SJSA1 (cell line): ENCODE results near the gene SORL1-AS1.

Source experiments
- DNase-seq, 2 experiments: peaks; one replicate each; pipeline ENCODE4 v3.0.0-alpha.2; 2015 to 2020; ENCODE audit warnings: low spot score in 2 of 2, low read depth in 1 of 2
- H3K27ac ChIP-seq: fragments of 250-450 bp; sonication (Bioruptor Pico); 2 replicates; pipeline ENCODE4 v1.5.1; 2020; ENCODE audit warnings: mild to moderate bottlenecking, moderate library complexity
- H3K27me3 ChIP-seq: fragments of 250-450 bp; sonication (Bioruptor Pico); replicated peaks from 2 replicates; pipeline ENCODE4 v1.5.1; 2020; ENCODE audit warnings: mild to moderate bottlenecking, moderate library complexity
- H3K36me3 ChIP-seq: fragments of 250-450 bp; sonication (Bioruptor Pico); 2 replicates; pipeline ENCODE4 v1.5.1; 2020; ENCODE audit warnings: mild to moderate bottlenecking
- H3K4me1 ChIP-seq: fragments of 250-450 bp; sonication (Bioruptor Pico); replicated peaks from 2 replicates; pipeline ENCODE4 v1.6.1; 2021; ENCODE audit warnings: mild to moderate bottlenecking
- H3K4me3 ChIP-seq: fragments of 250-450 bp; sonication (Bioruptor Pico); 2 replicates; pipeline ENCODE4 v1.5.1; 2020; ENCODE audit warnings: mild to moderate bottlenecking
- H3K9me3 ChIP-seq: fragments of 250-450 bp; sonication (Bioruptor Pico); replicated peaks from 2 replicates; pipeline ENCODE4 v1.5.1; 2020; ENCODE audit warnings: mild to moderate bottlenecking

The SORL1-AS1 gene

GRCh38 chr11:121439337-121439736 lies 13.4 kb downstream of the SORL1-AS1 start:
- Histone ChIP-seq H3K36me3 (no peaks in the 10 kb centered on the region), H3K9me3 (no peaks in the 10 kb centered on the region), H3K4me3 (no peak overlapping the region), H3K27ac (no peak overlapping the region), H3K27me3 (no peaks in the 10 kb centered on the region), H3K4me1 (no peaks in the 10 kb centered on the region)
- no peak for DNase-seq

- H3K27me3 ChIP-seq, result no peaks in the 10 kb centered on the region
- H3K4me1 ChIP-seq, result no peaks in the 10 kb centered on the region
- no peak overlapping the region for H3K27ac ChIP-seq
- H3K4me3 ChIP-seq, result no peak overlapping the region
- no peak for DNase-seq
- no peaks in the 10 kb centered on the region for H3K36me3 ChIP-seq
- H3K9me3 ChIP-seq, result no peaks in the 10 kb centered on the region
Observed at GRCh38 chr11:121437686-121438078, 15.1 kb downstream of the SORL1-AS1 start.

- Histone ChIP-seq H3K4me1 (no peaks in the 10 kb centered on the region), H3K9me3 (no peaks in the 10 kb centered on the region), H3K4me3 (no peak overlapping the region), H3K36me3 (no peaks in the 10 kb centered on the region), H3K27me3 (no peaks in the 10 kb centered on the region), H3K27ac (no peak overlapping the region)
- DNase-seq, result no peak
Observed at GRCh38 chr11:121437018-121437685, 15.6 kb downstream of the SORL1-AS1 start.

GRCh38 chr11:121435551-121436511 lies 16.9 kb downstream of the SORL1-AS1 start:
- Histone ChIP-seq H3K4me3 (no peak overlapping the region), H3K36me3 (no peaks in the 10 kb centered on the region), H3K27ac (no peak overlapping the region), H3K9me3 (no peaks in the 10 kb centered on the region), H3K4me1 (no peaks in the 10 kb centered on the region), H3K27me3 (no peaks in the 10 kb centered on the region)
- no peak for DNase-seq

GRCh38 chr11:121435132-121435531 lies 17.6 kb downstream of the SORL1-AS1 start:
- no peaks in the 10 kb centered on the region for H3K4me1 ChIP-seq
- H3K4me3 ChIP-seq, result no peak overlapping the region
- H3K27me3 ChIP-seq, result no peaks in the 10 kb centered on the region
- H3K36me3 ChIP-seq, result no peaks in the 10 kb centered on the region
- no peak for DNase-seq
- no peak overlapping the region for H3K27ac ChIP-seq
- H3K9me3 ChIP-seq, result no peaks in the 10 kb centered on the region

- H3K36me3 ChIP-seq, result no peaks in the 10 kb centered on the region
- no peaks in the 10 kb centered on the region for H3K4me1 ChIP-seq
- no peak overlapping the region for H3K27ac ChIP-seq
- H3K27me3 ChIP-seq, result no peaks in the 10 kb centered on the region
- no peak overlapping the region for H3K4me3 ChIP-seq
- no peak for DNase-seq
- no peaks in the 10 kb centered on the region for H3K9me3 ChIP-seq
Observed at GRCh38 chr11:121431820-121432526, 20.8 kb downstream of the SORL1-AS1 start.

GRCh38 chr11:121429556-121429955 lies 23.2 kb downstream of the SORL1-AS1 start:
- H3K4me1 ChIP-seq, result no peaks in the 10 kb centered on the region
- H3K27ac ChIP-seq, result no peak overlapping the region
- no peaks in the 10 kb centered on the region for H3K36me3 ChIP-seq
- DNase-seq, result no peak
- no peak overlapping the region for H3K4me3 ChIP-seq
- no peaks in the 10 kb centered on the region for H3K27me3 ChIP-seq
- H3K9me3 ChIP-seq, result no peaks in the 10 kb centered on the region

- no peak overlapping the region for H3K4me3 ChIP-seq
- H3K36me3 ChIP-seq, result no peaks in the 10 kb centered on the region
- H3K4me1 ChIP-seq, result no peaks in the 10 kb centered on the region
- H3K27ac ChIP-seq, result no peak overlapping the region
- no peaks in the 10 kb centered on the region for H3K27me3 ChIP-seq
- no peaks in the 10 kb centered on the region for H3K9me3 ChIP-seq
- no peak for DNase-seq
Observed at GRCh38 chr11:121427400-121427744, 25.4 kb downstream of the SORL1-AS1 start.

GRCh38 chr11:121426476-121427399 lies 26.0 kb downstream of the SORL1-AS1 start:
- Histone ChIP-seq H3K27me3 (no peaks in the 10 kb centered on the region), H3K4me3 (no peak overlapping the region), H3K36me3 (no peaks in the 10 kb centered on the region), H3K27ac (no peak overlapping the region), H3K9me3 (no peaks in the 10 kb centered on the region), H3K4me1 (no peaks in the 10 kb centered on the region)
- no peak for DNase-seq

- H3K4me3 ChIP-seq, result no peak overlapping the region
- no peaks in the 10 kb centered on the region for H3K4me1 ChIP-seq
- no peaks in the 10 kb centered on the region for H3K27me3 ChIP-seq
- H3K27ac ChIP-seq, result no peak overlapping the region
- H3K36me3 ChIP-seq, result no peaks in the 10 kb centered on the region
- no peaks in the 10 kb centered on the region for H3K9me3 ChIP-seq
- DNase-seq, result no peak
Observed at GRCh38 chr11:121425828-121426227, 26.9 kb downstream of the SORL1-AS1 start.

GRCh38 chr11:121422675-121423074 lies 30.1 kb downstream of the SORL1-AS1 start:
- H3K27ac ChIP-seq, result no peak overlapping the region
- H3K36me3 ChIP-seq, result no peaks in the 10 kb centered on the region
- H3K4me3 ChIP-seq, result no peak overlapping the region
- H3K9me3 ChIP-seq, result no peaks in the 10 kb centered on the region
- no peak for DNase-seq
- H3K4me1 ChIP-seq, result no peaks in the 10 kb centered on the region
- no peaks in the 10 kb centered on the region for H3K27me3 ChIP-seq

GRCh38 chr11:121421149-121421901 lies 31.4 kb downstream of the SORL1-AS1 start:
- H3K36me3 ChIP-seq, result no peaks in the 10 kb centered on the region
- H3K27ac ChIP-seq, result no peak overlapping the region
- no peak for DNase-seq
- H3K4me3 ChIP-seq, result no peak overlapping the region
- no peaks in the 10 kb centered on the region for H3K27me3 ChIP-seq
- no peaks in the 10 kb centered on the region for H3K9me3 ChIP-seq
- no peaks in the 10 kb centered on the region for H3K4me1 ChIP-seq

- DNase-seq, result no peak
- H3K4me3 ChIP-seq, result no peak overlapping the region
Observed at GRCh38 chr11:121420398-121420797, 32.4 kb downstream of the SORL1-AS1 start.

More at GRCh38 chr11:121420398-121420797, 32.4 kb downstream of the SORL1-AS1 start:
- Histone ChIP-seq H3K36me3 (no peaks in the 10 kb centered on the region), H3K9me3 (no peaks in the 10 kb centered on the region), H3K4me1 (no peaks in the 10 kb centered on the region), H3K27me3 (no peaks in the 10 kb centered on the region), H3K27ac (no peak overlapping the region)
